Measurements from ENCODE around the gene SSR2. TPM values are rescaled to one million over a fixed set of nuclear protein-coding genes. Genes with fewer than 3 reads are reported as not detected.

Gene SSR2
- total RNA-seq, 1 donor from 2014 or later = 199 TPM

- H3K36me3 Mint-ChIP-seq (ENCODE audit: unreplicated experiment) = peaks cover 5% of the 10 kb centered on the region
- peaks cover 49% of the 10 kb centered on the region for H3K4me1 Mint-ChIP-seq (ENCODE audit: low read depth, unreplicated experiment)
- H3K9me3 Mint-ChIP-seq (ENCODE audit: unreplicated experiment) = peaks cover 11% of the 10 kb centered on the region
- peaks cover 23% of the 10 kb centered on the region for H3K27me3 Mint-ChIP-seq (ENCODE audit: unreplicated experiment)
- H3K4me3 Mint-ChIP-seq (ENCODE audit: unreplicated experiment) = peak overlapping the region; percentile 69
- peak overlapping the region; percentile 86 for H3K27ac Mint-ChIP-seq (ENCODE audit: unreplicated experiment)
- DNase-seq = no peak
- no peak for TF ChIP-seq CTCF (IDR thresholded peaks at IDR 0.05; ENCODE audit: partially characterized antibody, unreplicated experiment)
These were observed 51.4 kb downstream of the SSR2 start for GRCh38 chr1:155969377-155969791.

- H3K4me3 Mint-ChIP-seq (ENCODE audit: unreplicated experiment) = peak overlapping the region; percentile 69
- peaks cover 5% of the 10 kb centered on the region for H3K36me3 Mint-ChIP-seq (ENCODE audit: unreplicated experiment)
- TF ChIP-seq CTCF (IDR thresholded peaks at IDR 0.05; ENCODE audit: partially characterized antibody, unreplicated experiment) = no peak
These were observed 52.1 kb downstream of the SSR2 start for GRCh38 chr1:155968670-155969069.

GRCh38 chr1:155968051-155968400, 52.7 kb downstream of the SSR2 start:
- Mint-ChIP-seq H3K36me3 (ENCODE audit: unreplicated experiment) (peaks cover 5% of the 10 kb centered on the region), H3K9me3 (ENCODE audit: unreplicated experiment) (peaks cover 12% of the 10 kb centered on the region), H3K4me1 (ENCODE audit: low read depth, unreplicated experiment) (peaks cover 45% of the 10 kb centered on the region), H3K27ac (ENCODE audit: unreplicated experiment) (peak overlapping the region; percentile 86), H3K4me3 (ENCODE audit: unreplicated experiment) (peak overlapping the region; percentile 69), H3K27me3 (ENCODE audit: unreplicated experiment) (peaks cover 21% of the 10 kb centered on the region)
- TF ChIP-seq CTCF (IDR thresholded peaks at IDR 0.05; ENCODE audit: partially characterized antibody, unreplicated experiment) = no peak
- no peak for DNase-seq

More at GRCh38 chr1:155968670-155969069, 52.1 kb downstream of the SSR2 start:
- H3K9me3 Mint-ChIP-seq (ENCODE audit: unreplicated experiment) = peaks cover 12% of the 10 kb centered on the region
- H3K27ac Mint-ChIP-seq (ENCODE audit: unreplicated experiment) = peak overlapping the region; percentile 86
- peak; percentile 62 for DNase-seq
- peaks cover 45% of the 10 kb centered on the region for H3K4me1 Mint-ChIP-seq (ENCODE audit: low read depth, unreplicated experiment)
- H3K27me3 Mint-ChIP-seq (ENCODE audit: unreplicated experiment) = peaks cover 23% of the 10 kb centered on the region

- peaks cover 12% of the 10 kb centered on the region for H3K9me3 Mint-ChIP-seq (ENCODE audit: unreplicated experiment)
- no peak for DNase-seq
These were observed 53.3 kb downstream of the SSR2 start for GRCh38 chr1:155967341-155968050.

More at GRCh38 chr1:155967341-155968050, 53.3 kb downstream of the SSR2 start:
- Mint-ChIP-seq H3K4me3 (ENCODE audit: unreplicated experiment) (peak overlapping the region; percentile 69), H3K36me3 (ENCODE audit: unreplicated experiment) (peaks cover 5% of the 10 kb centered on the region), H3K27me3 (ENCODE audit: unreplicated experiment) (peaks cover 20% of the 10 kb centered on the region), H3K4me1 (ENCODE audit: low read depth, unreplicated experiment) (peaks cover 44% of the 10 kb centered on the region), H3K27ac (ENCODE audit: unreplicated experiment) (peak overlapping the region; percentile 86)
- no peak for TF ChIP-seq CTCF (IDR thresholded peaks at IDR 0.05; ENCODE audit: partially characterized antibody, unreplicated experiment)

Data from glutamatergic neuron (in vitro differentiated cells).